ENCODE measurements around the gene MED15.

DNA sequence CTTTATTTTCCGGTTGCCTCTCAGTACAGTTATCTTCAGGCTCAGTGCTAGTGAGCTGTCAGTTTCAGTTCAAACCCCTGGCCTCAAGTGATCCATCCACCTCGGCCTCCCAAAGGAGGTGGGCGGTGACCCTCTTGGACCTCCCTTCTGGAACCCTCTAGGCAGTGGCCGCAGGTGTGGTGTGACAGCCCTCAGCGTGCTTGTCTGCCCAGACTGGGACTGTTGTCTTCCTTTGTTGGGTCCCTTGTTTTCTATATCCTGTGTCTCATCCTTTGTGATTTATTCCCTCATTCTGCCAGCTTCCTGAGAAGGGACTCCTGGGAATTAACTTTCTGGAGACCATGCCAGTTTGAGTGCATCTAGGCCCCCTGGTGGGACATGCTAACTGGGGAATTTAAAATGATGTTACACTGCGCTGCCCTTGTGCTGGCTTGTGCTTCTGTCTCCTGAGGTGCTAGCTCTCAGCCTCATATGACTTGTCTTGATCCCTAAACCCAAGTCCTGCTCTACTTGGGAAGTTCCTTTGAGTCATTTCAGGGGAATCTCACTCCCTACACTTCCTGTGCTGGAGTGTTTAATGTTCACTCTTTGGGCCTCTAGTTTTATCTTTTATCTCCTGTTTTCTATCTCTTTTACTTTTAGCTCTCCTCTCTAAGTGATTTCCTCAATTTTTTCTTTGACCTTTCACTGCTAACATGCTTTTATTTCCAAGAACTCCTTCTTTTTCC, 19.4 kb downstream of the MED15 start:
- no peak for TF ChIP-seq GATA2 (IDR thresholded peaks at IDR 0.05; ENCODE audit: low read depth, low read length)
- no peak for TF ChIP-seq GATA3 (IDR thresholded peaks at IDR 0.05; ENCODE audit: low read depth, low read length)

Measured in SH-SY5Y (cell line).